Trophoblast cell (in vitro differentiated cells and primary cell): Measurements from ENCODE around the gene MAPK8IP2.

Experiments used
- DNase-seq, 2 donors: peaks; one replicate each; pipeline ENCODE4 v3.0.0-alpha.2; 2016
- H2AFZ ChIP-seq: 2 replicates; pipeline ENCODE4 v1.6.1; 2013; ENCODE audit warnings: low read length, moderate library complexity, mild to moderate bottlenecking; ENCODE audit not compliant: insufficient read depth, poor library complexity
- H2AK5ac ChIP-seq: 2 replicates; pipeline ENCODE4 v1.6.1; 2013; ENCODE audit warnings: mild to moderate bottlenecking, low read length
- H2BK120ac ChIP-seq: 2 replicates; pipeline ENCODE4 v1.6.1; 2013; ENCODE audit warnings: low read length, mild to moderate bottlenecking, moderate library complexity; ENCODE audit not compliant: insufficient read depth, poor library complexity
- H2BK12ac ChIP-seq: 2 replicates; pipeline ENCODE4 v1.6.1; 2013; ENCODE audit warnings: mild to moderate bottlenecking, low read length, moderate library complexity
- H2BK5ac ChIP-seq: 2 replicates; pipeline ENCODE4 v1.6.1; 2013; ENCODE audit warnings: low read length, low read depth, moderate library complexity, mild to moderate bottlenecking; ENCODE audit not compliant: poor library complexity
- H3K14ac ChIP-seq: 2 replicates; pipeline ENCODE4 v1.6.1; 2013; ENCODE audit warnings: mild to moderate bottlenecking, low read length
- H3K18ac ChIP-seq: 2 replicates; pipeline ENCODE4 v1.6.1; 2013; ENCODE audit warnings: mild to moderate bottlenecking, low read length
- H3K23ac ChIP-seq: 2 replicates; pipeline ENCODE4 v1.6.1; 2013; ENCODE audit warnings: low read length
- H3K27ac ChIP-seq: 2 replicates; pipeline ENCODE4 v1.5.1; 2013; ENCODE audit warnings: low read depth, mild to moderate bottlenecking, inconsistent platforms, low read length, moderate library complexity
- H3K27me3 ChIP-seq: 2 replicates; pipeline ENCODE4 v1.6.1; 2013; ENCODE audit warnings: inconsistent platforms, mild to moderate bottlenecking, low read length, moderate library complexity; ENCODE audit not compliant: insufficient read depth
- H3K36me3 ChIP-seq, 2 experiments: 1 replicate in 1 of 2; 2 replicates in 1 of 2; pipeline ENCODE4 v1.6.1; 2013; ENCODE audit warnings: low read length in 2 of 2, mild to moderate bottlenecking in 2 of 2, moderate library complexity in 1 of 2; ENCODE audit not compliant: insufficient read depth in 2 of 2, control insufficient read depth in 1 of 2
- H3K4ac ChIP-seq: 2 replicates; pipeline ENCODE4 v1.6.1; 2013; ENCODE audit warnings: low read depth, mild to moderate bottlenecking, low read length, moderate library complexity
- H3K4me1 ChIP-seq, 2 experiments: 1 replicate in 1 of 2; 2 replicates in 1 of 2; pipeline ENCODE4 v1.6.1; 2013; ENCODE audit warnings: low read length in 2 of 2, mild to moderate bottlenecking in 2 of 2, moderate library complexity in 1 of 2; ENCODE audit not compliant: insufficient read depth in 2 of 2, control insufficient read depth in 1 of 2
- H3K4me2 ChIP-seq: 2 replicates; pipeline ENCODE4 v1.6.1; 2013; ENCODE audit warnings: inconsistent platforms, mild to moderate bottlenecking, low read length, moderate library complexity
- H3K4me3 ChIP-seq: 2 replicates; pipeline ENCODE4 v1.5.1; 2013; ENCODE audit warnings: mild to moderate bottlenecking, low read depth, low read length, inconsistent platforms
- H3K79me1 ChIP-seq: one replicate; pipeline ENCODE4 v1.6.1; 2013; ENCODE audit warnings: low read length
- H3K79me2 ChIP-seq: 2 replicates; pipeline ENCODE4 v1.6.1; 2013; ENCODE audit warnings: low read length, mild to moderate bottlenecking; ENCODE audit not compliant: control insufficient read depth, insufficient read depth, poor library complexity
- H3K9ac ChIP-seq: 2 replicates; pipeline ENCODE4 v1.6.1; 2013; ENCODE audit warnings: mild to moderate bottlenecking, low read length
- H3K9me3 ChIP-seq: 2 replicates; pipeline ENCODE4 v1.6.1; 2013; ENCODE audit warnings: low read depth, mild to moderate bottlenecking, control low read depth, inconsistent platforms, low read length; ENCODE audit not compliant: insufficient read depth
- H4K12ac ChIP-seq: 2 replicates; pipeline ENCODE4 v1.6.1; 2013; ENCODE audit warnings: low read depth, mild to moderate bottlenecking, low read length, moderate library complexity
- H4K8ac ChIP-seq: 2 replicates; pipeline ENCODE4 v1.6.1; 2013; ENCODE audit warnings: low read depth, mild to moderate bottlenecking, low read length, moderate library complexity
- H4K91ac ChIP-seq: one replicate; pipeline ENCODE4 v1.6.1; 2013; ENCODE audit warnings: low read depth, mild to moderate bottlenecking, low read length, moderate library complexity
- WGBS: extraction: QIAGEN DNeasy Blood & Tissue Kit; methylation state at CpG from one replicate; pipeline ENCODE4 v1.1.7; 2013; ENCODE audit warnings: missing lambda C conversion rate; ENCODE audit not compliant: insufficient read length, insufficient coverage; ENCODE audit errors: extremely low coverage; 5-methylcytosine and 5-hydroxymethylcytosine counted together

Gene MAPK8IP2

GRCh38 chr22:50602338-50602700, 1.7 kb downstream of the MAPK8IP2 start:
- no CpG with 5 or more reads among the region's 2 CpGs for WGBS

DNA sequence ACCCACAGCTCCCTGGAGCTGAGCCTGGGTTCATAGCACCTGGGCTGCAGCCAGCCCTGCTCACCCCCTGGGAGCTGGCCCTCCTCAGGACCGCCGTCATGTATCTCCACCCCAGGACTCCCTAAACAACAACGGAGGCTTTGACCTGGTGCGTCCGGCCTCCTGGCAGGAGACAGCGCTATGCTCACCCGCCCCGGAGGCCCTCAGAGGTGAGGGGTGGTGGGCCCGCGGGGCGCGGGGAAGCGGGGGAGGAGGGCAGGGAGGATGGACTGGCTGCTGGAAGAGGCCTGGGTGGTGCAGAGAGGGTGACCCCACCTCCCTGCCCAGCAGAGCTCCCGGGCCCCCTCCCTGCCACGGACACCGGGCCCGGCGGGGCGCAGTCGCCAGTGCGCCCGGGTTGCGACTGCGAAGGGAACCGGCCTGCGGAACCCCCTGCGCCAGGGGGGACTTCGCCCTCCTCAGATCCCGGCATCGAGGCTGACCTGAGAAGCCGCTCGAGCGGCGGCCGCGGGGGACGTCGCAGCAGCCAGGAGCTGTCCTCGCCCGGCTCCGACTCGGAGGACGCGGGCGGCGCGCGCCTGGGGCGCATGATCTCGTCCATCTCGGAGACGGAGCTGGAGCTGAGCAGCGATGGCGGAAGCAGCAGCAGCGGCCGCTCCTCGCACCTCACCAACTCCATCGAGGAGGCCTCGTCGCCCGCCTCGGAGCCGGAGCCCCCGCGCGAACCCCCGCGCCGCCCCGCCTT, 3.1 kb downstream of the MAPK8IP2 start:
- Histone ChIP-seq H3K27me3 (peaks cover 19% of the 10 kb centered on the region), H3K23ac (no peak overlapping the region), H3K79me2 (no peaks in the 10 kb centered on the region), H2BK5ac (no peak overlapping the region), H4K12ac (no peak overlapping the region), H2BK12ac (no peak overlapping the region), H3K79me1 (no peaks in the 10 kb centered on the region), H4K91ac (no peak overlapping the region), H2AFZ (no peak overlapping the region), H3K4me2 (no peak overlapping the region), H3K36me3 (no peaks in the 10 kb centered on the region), H3K4me3 (no peak overlapping the region), H3K14ac (no peak overlapping the region), H3K18ac (no peak overlapping the region), H3K9ac (no peak overlapping the region), H4K8ac (no peak overlapping the region), H3K4ac (no peak overlapping the region), H3K9me3 (peaks cover 1% of the 10 kb centered on the region), H3K4me1 (peaks cover 3 to 4% of the 10 kb centered on the region in 2 experiments), H2AK5ac (no peak overlapping the region), H3K27ac (no peak overlapping the region), H2BK120ac (no peak overlapping the region)
- no CpG with 5 or more reads among the region's 70 CpGs for WGBS
- no peak for DNase-seq

More at GRCh38 chr22:50602338-50602700, 1.7 kb downstream of the MAPK8IP2 start:
- DNase-seq, result no peak
- no peaks in the 10 kb centered on the region for H3K36me3 ChIP-seq
- no peak overlapping the region for H4K12ac ChIP-seq
- H2BK5ac ChIP-seq, result no peak overlapping the region
- no peaks in the 10 kb centered on the region for H3K79me1 ChIP-seq
- H3K23ac ChIP-seq, result no peak overlapping the region
- no peak overlapping the region for H2AFZ ChIP-seq
- H3K9me3 ChIP-seq, result peaks cover 1% of the 10 kb centered on the region
- H3K27me3 ChIP-seq, result peaks cover 19% of the 10 kb centered on the region
- no peak overlapping the region for H2AK5ac ChIP-seq
- no peak overlapping the region for H3K18ac ChIP-seq
- no peak overlapping the region for H3K4me3 ChIP-seq
- H3K4me2 ChIP-seq, result no peak overlapping the region
- H3K79me2 ChIP-seq, result no peaks in the 10 kb centered on the region
- H2BK12ac ChIP-seq, result no peak overlapping the region
- no peak overlapping the region for H3K27ac ChIP-seq
- H2BK120ac ChIP-seq, result no peak overlapping the region
- H3K9ac ChIP-seq, result no peak overlapping the region
- H4K91ac ChIP-seq, result no peak overlapping the region
- H3K14ac ChIP-seq, result no peak overlapping the region
- peaks cover 3 to 4% of the 10 kb centered on the region in 2 experiments for H3K4me1 ChIP-seq
- no peak overlapping the region for H4K8ac ChIP-seq
- no peak overlapping the region for H3K4ac ChIP-seq

GRCh38 chr22:50604256-50605001, 3.8 kb downstream of the MAPK8IP2 start:
- H2BK12ac ChIP-seq, result no peak overlapping the region
- H3K36me3 ChIP-seq, result no peaks in the 10 kb centered on the region
- peaks cover 19% of the 10 kb centered on the region for H3K27me3 ChIP-seq
- peaks cover 1% of the 10 kb centered on the region for H3K9me3 ChIP-seq
- H3K4me2 ChIP-seq, result no peak overlapping the region
- peaks cover 3 to 4% of the 10 kb centered on the region in 2 experiments for H3K4me1 ChIP-seq
- no peak overlapping the region for H3K18ac ChIP-seq
- H3K4me3 ChIP-seq, result no peak overlapping the region
- H4K91ac ChIP-seq, result no peak overlapping the region
- no peak overlapping the region for H3K23ac ChIP-seq
- whole genome bisulfite sequencing, result no CpG with 5 or more reads among the region's 103 CpGs
- no peak overlapping the region for H3K27ac ChIP-seq
- no peak overlapping the region for H2BK5ac ChIP-seq
- H2AK5ac ChIP-seq, result no peak overlapping the region
- no peak overlapping the region for H2BK120ac ChIP-seq
- H4K8ac ChIP-seq, result no peak overlapping the region
- no peak overlapping the region for H4K12ac ChIP-seq
- H2AFZ ChIP-seq, result no peak overlapping the region
- no peak overlapping the region for H3K9ac ChIP-seq
- no peak overlapping the region for H3K14ac ChIP-seq
- no peaks in the 10 kb centered on the region for H3K79me2 ChIP-seq
- H3K4ac ChIP-seq, result no peak overlapping the region
- no peaks in the 10 kb centered on the region for H3K79me1 ChIP-seq
- no peak for DNase-seq

GRCh38 chr22:50605002-50605612, 4.5 kb downstream of the MAPK8IP2 start:
- no peak for DNase-seq
- WGBS, result no CpG with 5 or more reads among the region's 23 CpGs
- H2BK120ac ChIP-seq, result no peak overlapping the region
- H2BK12ac ChIP-seq, result no peak overlapping the region
- H3K36me3 ChIP-seq, result no peaks in the 10 kb centered on the region
- H2BK5ac ChIP-seq, result no peak overlapping the region
- no peaks in the 10 kb centered on the region for H3K79me1 ChIP-seq
- H3K27ac ChIP-seq, result no peak overlapping the region
- H3K18ac ChIP-seq, result no peak overlapping the region
- H4K12ac ChIP-seq, result no peak overlapping the region
- H3K14ac ChIP-seq, result no peak overlapping the region
- peaks cover 16% of the 10 kb centered on the region for H3K27me3 ChIP-seq
- no peak overlapping the region for H2AFZ ChIP-seq
- H3K23ac ChIP-seq, result no peak overlapping the region
- no peak overlapping the region for H4K91ac ChIP-seq
- no peak overlapping the region for H3K4me2 ChIP-seq
- peaks cover 1% of the 10 kb centered on the region for H3K9me3 ChIP-seq
- H3K9ac ChIP-seq, result no peak overlapping the region
- no peak overlapping the region for H3K4me3 ChIP-seq
- H2AK5ac ChIP-seq, result no peak overlapping the region
- no peak overlapping the region for H4K8ac ChIP-seq
- peaks cover 3 to 4% of the 10 kb centered on the region in 2 experiments for H3K4me1 ChIP-seq
- H3K4ac ChIP-seq, result no peak overlapping the region
- no peaks in the 10 kb centered on the region for H3K79me2 ChIP-seq
